ENCODE measurements around the gene WDR1.

WDR1 gene

DNA sequence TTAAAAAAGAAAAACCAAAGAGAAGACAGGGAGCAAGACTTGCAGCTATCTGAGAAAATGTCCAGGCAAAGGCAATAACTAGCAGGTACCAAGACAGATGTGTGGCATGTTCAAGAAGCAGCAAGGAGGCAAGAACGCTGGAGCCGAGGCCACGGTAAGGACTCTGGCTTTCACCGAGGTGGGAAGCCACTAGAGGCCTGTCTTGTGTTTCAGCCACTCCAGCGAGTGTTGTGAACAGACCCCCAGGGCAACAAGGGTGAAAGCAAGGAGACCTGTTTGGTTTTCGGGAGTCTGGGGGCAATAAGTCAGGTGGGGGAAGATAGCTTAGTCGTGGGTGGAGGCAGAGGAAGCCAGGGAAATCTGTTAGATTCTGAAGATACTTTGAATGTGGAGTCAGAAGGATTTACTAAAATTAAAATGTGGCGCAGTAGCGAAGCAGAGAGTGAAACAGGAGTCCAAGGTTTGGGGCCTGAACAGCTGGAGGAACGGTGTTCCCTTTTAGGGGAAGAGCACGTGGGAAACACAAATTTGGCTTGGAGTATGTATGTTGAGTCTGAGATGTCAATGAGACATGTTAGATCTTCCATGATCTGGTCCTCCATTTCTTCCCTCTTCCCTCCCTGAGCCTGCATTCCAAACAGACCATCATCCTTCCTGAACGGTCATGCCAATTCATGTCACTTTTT, 3.1 kb downstream of the WDR1 start:
- ATAC-seq = no peak
- no peak for DNase-seq

DNA sequence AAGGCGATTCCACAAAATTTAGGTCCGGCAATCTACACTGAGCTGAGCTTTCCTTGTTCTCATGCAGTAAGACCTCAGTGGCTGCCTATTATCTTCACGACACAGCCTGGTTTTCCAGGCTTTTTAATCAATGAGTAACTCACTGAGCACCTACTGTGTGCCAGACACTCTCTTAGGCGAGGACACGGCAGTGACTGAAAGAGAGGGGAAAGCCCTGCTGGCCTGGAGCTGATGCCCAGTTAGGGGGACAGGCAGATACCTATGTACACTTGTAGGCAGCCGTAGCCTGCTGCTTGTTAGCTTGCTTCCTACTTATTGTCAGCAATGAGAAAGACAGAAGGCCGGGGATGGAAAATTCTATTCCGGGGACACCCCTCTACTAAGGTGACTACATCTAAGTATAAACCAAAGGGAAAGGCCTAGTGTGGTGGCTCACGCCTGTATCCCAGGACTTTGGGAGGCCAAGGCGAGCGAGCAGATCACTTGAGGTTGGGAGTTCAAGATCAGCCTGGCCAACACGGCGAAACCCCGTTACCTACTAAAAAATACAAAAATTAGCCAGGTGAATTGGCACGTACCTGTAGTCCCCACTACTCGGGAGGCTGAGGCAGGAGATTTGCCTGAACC, 3.8 kb downstream of the WDR1 start:
- DNase-seq (no peak), ATAC-seq (no peak)

DNA sequence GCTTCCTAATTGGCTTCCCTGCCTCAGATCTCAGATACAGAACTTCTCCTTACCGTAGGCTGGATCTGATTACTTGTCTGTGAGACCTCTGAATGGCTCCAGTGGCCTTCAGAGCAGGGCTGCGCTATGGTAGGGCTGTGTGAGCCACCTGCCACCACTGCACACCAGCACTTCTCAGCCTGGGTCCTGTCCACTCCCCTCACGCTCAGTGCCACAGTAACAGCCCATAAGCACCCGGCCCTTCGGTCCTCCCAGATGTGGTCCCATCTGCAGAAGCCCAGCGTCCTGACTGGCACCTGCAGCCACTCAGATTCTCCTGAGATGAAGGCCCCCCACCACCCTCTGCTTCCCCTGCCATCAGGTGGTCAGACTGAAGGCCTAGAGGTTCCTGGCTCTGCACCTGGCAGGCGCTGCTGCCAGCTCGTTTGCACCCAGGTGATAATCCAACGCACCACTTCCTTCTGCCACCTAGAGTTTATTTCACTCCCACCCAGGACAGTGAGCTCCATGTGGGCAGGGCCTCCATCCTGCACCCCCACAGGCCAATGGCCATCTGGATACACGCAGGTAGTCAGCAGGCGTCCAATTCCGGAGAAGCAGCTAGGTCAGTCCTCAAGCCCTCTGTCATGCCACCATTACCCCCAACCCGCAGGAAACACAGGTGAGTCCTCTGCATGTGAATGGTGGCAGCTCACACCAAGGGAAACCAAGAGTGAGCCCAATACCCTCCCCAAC, 5.4 kb downstream of the WDR1 start:
- ATAC-seq (no peak), DNase-seq (no peak)

DNA sequence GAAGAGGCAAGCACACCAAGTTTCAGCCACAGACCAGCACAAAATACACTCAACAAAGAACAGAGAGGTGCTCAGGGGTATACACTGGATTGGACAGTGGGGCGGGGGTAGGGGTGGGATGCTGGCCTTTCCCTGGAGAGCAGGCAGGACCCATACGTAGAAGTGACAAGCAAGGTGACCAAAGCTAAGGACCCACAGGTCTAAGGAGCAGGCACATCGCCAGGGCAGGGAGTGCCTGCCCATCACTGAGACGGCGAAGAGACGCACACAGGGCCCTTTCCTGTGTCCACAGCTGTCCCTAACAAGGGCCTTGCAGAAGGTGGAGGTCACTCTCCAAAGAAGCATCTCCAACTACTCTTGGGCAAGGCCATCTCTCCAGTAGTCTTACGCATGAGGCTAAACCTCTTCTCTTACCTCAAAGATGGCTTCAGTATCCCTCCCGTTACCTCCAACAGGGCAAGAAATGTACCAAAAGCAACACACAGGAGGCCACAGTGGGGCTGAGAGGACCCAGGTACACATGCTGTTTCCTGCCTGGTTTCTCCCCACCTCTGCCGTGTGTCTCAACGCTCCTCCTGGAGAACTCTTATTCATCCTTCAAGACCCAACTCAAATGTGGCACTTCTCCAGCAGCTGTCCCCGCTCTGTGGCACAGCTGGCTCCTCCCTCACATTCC, 6.5 kb downstream of the WDR1 start:
- DNase-seq (no peak), ATAC-seq (no peak)

DNA sequence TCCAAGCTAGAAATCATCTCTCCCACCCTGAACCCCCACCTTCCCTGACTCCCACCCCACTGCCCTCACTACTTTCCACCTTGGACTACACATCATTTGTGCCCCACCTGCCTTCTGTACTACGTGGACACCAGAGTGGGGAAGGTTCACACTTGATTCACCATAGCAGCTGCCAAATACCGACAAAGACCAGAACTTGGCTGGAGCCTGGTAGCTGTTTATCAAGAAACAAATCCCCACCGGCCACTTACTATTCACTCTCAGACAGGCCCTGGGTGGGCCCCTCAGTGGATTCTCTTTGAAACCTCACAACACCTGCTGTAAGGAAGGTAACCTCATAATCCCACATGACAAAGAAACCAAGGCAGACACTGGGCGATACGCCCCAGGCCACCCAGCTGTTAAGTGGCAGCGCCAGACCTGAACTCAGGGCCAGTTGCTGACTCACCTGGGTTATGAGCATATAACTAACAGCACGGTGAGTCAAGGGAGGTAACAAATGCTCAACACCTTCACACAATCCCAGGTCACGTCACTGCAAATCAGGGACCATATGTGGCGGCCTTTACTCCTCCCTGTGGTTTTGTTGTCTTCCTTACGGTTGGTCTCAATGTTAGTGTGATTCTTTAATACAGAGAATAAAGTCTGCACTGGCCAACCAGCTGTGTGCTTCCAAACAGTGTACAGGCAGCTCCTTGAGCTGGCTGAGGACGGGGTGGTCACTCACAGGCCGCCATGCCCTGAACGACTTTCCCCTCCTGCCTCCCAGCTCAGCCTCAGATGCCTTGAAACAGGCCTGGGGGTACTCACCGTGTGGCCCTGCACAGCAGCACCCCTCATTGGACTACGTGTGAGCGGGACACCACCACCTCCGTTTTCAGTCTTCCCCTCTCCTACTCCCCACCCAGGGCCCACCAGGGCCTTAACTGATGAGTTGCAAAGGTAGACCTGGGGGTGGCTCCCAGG, 7.5 kb downstream of the WDR1 start:
- DNase-seq = peak; percentile 56
- peak; percentile 55 for ATAC-seq

DNA sequence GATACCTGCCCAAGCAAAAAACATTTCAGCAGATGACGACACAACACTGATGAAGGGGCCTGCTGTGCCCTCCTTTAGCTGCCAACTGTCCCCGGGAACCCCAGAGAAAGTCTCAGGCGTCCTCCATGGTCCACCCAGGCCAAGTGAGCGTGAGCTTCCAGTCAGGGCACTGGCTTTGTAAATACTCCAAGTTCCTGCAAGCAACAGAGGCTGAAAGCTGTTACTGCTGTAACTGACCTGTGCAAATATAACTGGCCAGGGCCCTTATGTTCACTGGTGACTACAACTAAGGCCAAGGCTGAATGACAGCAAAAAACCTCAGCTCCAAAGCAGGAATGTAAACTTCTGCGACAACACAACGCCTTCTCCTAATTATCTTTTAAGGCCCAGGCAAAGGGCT, 8.2 kb downstream of the WDR1 start:
- DNase-seq (no peak), ATAC-seq (no peak)

DNA sequence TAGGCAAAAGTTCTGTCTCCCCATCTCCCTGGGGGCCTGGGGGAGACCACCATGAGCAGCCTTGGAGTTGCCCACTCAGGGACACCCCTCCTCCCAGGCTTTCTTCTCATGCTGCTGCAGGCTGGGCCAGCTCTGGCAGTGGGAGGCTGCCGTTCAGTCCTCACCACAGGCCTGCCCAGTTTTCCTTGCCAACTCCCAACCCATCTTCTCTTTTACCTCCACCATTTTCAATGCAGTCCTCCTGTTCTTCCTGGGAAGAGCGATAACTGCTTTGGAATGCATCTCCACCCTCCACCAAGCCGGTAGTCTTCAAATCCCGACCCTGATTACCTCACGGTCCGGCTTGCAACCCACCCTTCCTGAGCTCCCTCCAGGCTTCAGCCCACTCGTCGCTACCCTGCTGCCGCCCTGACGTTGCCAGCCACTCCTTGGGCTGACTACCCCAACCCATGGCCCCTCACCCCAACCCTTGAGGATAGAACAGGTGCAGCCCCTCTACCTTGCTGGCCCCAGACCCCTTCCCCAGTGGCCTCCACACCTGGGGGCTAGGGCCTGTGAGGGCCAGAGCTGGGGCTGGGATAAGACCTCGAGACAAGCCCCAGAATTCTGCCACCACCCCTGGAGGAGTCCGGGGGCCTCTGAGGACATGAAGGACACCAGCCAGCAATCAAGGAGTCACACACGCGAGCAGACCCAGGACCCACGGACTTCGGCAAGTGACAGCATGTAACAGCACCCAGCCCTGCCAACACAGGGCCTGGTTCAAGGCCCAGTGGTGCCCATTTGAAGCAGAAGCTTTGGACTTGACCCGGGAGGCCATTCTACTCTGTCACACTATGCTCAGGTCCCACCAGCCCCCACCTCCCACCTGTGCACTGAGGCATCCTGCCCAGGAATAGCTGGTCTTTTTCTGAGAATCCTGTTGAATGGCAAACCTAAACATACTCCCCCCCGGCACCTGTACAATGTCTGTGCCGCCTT, 9.2 kb downstream of the WDR1 start:
- DNase-seq = no peak
- ATAC-seq = no peak

DNA sequence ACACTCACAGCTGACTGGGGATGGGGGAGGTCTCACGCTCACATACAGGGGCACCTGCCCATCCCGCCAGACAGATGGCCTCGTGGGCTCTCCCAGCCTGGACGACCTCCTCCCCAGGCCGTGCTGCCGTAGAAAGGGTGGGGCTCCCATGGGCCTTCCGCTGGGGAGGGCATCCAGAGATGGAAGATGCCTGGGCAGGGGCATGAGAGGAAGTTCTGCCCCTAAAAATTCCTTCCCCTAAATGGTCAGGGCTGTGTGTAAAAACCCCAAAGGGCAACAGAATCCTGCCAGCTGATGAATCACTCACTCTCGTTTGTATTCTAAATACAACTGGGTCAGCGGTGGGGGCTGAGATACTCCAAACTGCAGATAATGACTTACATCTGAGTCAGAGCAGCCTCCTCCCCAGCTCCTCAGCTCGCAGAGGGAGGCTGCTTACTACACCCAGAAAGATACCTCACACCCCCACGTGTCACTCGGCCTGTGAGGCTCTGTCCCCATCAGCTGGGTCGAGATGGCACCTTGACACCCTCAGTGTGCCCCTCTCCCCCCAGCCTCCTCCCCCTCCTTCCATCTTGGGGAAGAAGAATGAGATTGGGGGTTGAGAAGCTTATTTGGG, 10.1 kb downstream of the WDR1 start:
- peak; percentile 78 for DNase-seq
- peak; percentile 92 for ATAC-seq

DNA sequence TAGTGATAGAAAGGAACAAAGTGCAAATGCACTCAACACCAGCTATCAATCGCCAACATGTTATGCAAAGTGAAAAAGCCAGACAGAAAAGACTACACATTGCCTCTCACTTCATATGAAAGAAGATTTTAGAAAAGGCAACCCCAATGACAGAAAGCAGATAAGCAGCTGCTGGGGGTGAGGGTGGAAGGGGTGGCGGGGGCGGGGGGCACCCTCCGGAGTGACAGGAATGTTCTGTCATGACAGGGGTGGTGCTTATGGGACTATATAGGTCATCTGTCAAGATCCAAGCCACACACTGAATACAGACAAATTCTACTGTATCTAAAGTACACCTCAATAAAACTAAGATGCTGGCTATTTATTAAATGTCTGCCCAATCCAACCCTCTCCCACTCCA, 10.7 kb downstream of the WDR1 start:
- DNase-seq (no peak), ATAC-seq (no peak)

DNA sequence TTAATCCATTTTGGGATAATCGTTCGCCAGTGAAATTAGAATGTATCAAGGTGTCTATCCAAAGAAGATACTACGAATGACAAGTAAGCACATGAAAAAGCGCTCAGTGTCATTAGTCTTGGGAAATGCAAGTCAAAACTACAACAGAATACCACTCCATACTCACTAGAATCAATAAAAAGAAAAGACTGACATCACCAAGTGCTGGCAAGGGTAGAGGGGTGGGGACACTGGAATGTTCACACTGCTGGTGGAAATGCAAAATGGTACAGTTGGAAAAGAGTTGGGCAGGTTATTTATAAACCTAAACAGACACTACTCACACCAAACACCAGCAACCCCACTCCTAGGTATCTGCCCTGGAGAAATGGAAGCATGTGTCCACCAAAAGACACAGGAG, 11.2 kb downstream of the WDR1 start:
- ATAC-seq (no peak), DNase-seq (no peak)

DNA sequence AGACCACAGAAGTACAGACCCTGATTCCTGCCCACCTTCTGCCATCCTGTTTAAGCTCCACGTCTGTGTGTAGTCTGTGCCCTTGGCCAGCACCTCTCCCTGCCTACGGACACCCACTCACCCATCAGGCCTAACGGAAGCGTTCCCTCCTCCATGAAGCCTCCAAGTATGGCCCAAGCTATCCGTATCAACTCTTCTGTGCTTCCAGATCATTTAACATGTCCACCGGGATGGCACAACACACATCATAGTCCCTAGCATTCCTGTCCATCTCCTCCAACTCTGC, 11.7 kb downstream of the WDR1 start:
- DNase-seq (no peak), ATAC-seq (no peak)

DNA sequence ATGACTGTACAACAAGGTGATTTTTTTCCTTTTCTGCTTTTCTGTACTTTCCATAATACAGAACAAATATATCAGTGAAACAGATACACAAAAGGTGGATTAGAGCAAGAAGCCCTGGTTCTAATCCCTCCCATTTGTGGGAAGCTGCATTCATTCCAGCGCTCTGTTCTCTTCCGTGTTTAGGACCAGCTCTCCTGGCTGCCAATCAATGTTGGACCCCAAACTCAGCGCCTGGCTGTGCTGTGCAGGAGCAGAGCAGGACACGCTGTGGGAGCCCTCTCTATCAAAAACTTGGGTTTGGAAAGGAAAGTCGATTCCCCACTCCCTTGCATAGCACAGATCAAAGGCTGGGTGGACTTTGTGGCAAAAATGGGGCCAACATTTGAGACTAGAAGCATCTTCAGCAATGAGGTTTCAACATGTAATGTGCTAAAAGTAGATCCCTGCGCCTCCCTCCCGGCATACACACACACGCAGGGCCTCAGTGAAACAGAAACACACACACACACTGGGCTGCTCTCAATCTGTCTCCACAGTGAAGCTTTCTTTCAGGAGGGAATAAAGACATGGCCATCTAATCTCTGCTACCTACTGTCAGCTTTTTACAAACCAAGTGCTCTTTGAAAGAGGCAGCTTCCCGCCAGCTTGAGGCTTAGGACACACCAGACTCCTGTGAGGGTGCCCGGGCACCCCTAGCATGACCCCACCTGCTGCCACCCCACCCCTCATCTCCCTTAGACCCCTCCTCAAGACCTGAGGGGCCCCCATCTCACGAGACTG, 12.2 kb downstream of the WDR1 start:
- no peak for DNase-seq
- ATAC-seq = no peak

DNA sequence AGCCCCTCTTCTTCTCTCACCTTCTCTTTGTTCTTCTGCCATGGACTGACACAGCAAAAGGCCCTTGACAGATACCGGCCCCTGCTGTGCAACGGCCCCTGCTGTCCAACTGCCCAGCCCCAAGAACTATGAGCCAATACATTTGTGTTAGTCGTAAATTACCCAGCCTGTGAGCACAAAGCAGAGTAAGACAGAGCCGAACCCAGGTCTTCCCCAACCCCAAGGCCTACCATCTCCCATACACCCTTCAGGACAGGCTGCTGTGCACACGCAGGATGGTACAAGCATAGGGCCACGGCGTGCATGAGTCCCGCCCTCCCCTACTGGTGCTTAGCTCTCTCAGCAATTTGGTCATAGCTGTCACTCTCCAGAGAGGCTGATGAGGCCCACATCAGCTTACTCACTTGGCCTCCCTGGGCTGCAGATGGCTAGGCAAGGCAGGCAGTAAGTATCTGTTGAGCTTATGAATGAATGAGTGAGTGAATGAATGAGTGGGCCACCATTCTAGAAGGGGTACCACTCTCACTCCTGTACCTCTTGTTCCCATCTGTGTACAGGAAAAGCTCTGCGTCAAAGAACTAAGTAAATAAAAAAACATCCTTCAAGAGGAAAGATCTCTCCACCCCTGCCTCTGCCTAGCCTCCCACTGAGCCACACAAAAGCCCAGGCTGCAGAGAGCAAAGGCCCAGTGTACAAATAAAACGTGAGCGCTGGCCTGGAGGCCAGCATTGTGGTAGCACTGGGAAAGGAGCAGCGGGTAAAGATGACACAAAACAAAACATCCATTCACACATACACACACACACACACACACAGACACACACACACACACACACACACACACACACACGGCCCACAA, 13.9 kb downstream of the WDR1 start:
- ATAC-seq (no peak), DNase-seq (no peak)

DNA sequence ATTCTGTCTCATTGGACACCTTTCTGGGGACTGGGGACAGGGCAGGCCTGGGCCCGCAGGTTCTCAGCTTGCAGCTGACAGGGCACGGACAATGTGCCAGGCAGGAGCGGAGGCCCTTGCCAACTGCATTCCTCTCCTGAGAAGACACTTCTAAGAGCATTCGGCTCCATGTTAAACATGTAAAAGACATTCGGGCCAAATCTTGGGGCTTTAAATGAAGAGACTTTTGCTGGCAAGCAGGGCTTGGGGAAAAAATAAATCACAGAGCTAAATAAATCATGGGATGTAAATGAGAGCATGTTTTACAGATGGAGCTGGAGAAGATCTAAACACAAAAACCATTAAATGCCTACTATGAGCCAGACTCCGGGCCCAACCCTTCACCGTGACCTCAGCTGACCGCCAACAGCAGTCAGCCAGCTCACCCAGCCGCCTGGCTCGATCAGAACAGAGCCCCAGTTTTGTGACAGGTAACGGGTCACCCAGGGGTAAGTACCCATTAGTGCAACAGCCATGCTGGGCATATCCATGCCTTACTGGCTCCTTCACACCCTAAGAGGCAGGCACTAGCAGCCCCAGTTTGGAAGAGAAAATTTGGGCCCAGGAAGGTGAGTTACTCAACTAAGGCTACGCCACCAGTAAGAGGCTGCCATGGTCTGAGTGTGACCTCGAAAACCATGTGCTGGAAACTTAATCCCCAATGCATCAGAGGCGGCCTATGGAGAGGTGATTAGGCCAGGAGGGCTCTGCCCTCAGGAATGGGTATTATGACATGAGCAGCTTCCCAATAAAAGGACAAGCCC, 14.7 kb downstream of the WDR1 start:
- ATAC-seq (no peak), DNase-seq (no peak)

DNA sequence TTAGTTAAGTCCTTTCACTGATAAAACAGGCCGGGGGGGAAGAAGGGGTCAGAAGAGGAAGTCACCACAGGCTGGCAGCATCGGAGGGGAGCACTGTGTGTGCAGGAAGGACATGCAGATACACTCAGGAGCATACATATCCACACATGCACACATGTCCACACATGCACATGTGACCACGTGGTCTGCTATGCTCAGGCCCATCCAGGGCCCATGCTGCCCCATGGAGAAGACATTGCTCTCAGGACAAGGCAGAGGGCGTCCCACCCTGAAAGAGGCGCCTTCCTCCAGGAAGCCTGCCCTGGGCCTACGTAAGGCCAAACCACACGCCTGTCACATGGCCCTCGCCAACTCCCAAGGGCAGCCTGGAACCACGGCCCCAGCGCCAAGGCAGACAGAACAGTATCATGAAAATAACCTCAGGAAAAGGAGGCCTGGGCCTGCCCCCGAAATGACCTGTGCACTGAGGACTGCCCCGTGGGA, 15.8 kb downstream of the WDR1 start:
- DNase-seq (peak; percentile 47), ATAC-seq (no peak)

DNA sequence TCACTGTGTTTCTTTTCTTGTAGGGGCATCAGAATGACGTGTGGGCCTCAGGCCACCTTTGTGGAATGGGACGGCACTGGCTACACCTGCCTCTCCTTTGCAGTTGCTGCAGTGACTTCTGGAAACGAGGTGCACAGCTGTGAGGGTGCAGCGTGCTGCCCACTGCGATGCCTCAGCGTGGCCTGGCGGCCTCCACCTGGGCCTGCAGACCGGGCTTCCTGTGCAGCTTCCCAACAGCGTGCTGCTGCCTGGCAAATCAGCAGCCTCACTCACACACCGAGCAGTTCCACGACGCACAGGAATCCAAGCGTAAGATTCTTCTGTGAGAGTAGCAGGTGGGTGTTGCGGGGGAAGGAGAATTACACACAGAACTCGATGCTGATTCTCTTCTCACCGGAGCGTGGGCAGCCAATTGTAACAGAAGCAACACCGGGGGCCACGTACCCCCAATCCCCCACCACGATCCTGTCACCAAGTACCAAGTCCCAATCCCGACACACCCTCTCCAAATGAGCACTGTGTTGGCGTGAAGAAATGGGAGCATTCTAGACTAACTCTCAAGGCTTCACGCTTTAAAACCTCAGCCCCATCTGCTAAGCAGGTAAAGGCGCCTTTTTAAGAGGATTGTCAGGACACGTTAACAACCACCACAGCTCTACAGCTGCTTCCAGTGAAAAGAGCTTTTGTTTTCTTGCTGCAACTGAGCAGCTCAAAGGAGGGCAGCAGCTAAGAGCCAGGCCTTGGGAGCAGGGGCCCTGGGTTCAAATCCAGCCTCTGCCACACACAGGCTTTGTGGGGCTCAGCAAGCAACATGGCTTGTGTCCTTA, 16.9 kb downstream of the WDR1 start:
- no peak for ATAC-seq
- DNase-seq = peak; percentile 42

DNA sequence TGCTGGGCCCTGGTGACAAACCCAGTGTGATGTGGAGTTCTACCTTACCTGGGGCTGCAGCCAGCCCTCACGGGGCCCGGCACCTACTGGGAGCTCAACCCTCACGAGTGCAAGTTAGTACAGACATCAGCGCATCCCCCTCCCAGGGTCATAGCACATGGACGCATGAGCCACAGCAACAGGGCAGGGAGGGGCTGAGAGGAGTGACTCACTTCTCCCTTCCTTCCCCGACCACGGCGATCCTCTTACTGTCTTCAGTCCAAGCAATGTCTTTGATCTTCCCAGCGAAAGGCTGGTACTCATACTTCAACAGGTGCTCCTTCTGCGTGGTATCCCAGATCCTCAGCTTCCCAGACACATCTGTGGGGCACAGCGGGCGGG, 17.8 kb downstream of the WDR1 start:
- ATAC-seq = peak; percentile 8
- DNase-seq = peak; percentile 60

All from stimulated activated naive CD8-positive, alpha-beta T cell treated with anti-CD3 and anti-CD28 coated beads, Interleukin-15, Interleukin-2, amounts not matched to agents 100 U/mL and 50 U/mL, for 24 hours (primary cell).